Lung (tissue), 12 donors: ENCODE results near the gene ADCY10. TPM values are rescaled to one million over a fixed set of nuclear protein-coding genes. Genes with fewer than 3 reads are reported as not detected.
"Not testable (repeated sequence)": the region's sequence is repeated elsewhere in the genome, so short reads cannot be mapped to it uniquely, and the experiment has no call there.

Experiments
- ATAC-seq: fragments of 200-7000 bp; cut with Tn5 transposase; one replicate; pipeline ENCODE4 v1.9.1; 2020; ENCODE audit warnings: moderate number of reproducible peaks; ENCODE audit not compliant: insufficient read depth, low FRiP score
- DNase-seq, 3 donors: peaks; one replicate each; pipeline ENCODE4 v3.0.0-alpha.2; 2013 to 2017
- H3K27ac ChIP-seq, 2 donors: one replicate each; pipeline ENCODE4 v1.5.1; 2013; ENCODE audit warnings: mild to moderate bottlenecking in 2 of 2, moderate library complexity in 2 of 2, control low read depth in 1 of 2, inconsistent platforms in 1 of 2, low read depth in 1 of 2, low read length in 1 of 2
- H3K27me3 ChIP-seq, 3 donors: one replicate each; pipeline ENCODE4 v1.5.1; 2013; ENCODE audit warnings: low read length in 2 of 3; ENCODE audit not compliant: control insufficient read depth in 3 of 3, insufficient read depth in 3 of 3
- H3K36me3 ChIP-seq, 4 donors: one replicate each; pipeline ENCODE4 v1.5.1; 2013; ENCODE audit warnings: low read length in 4 of 4, mild to moderate bottlenecking in 1 of 4, moderate library complexity in 1 of 4; ENCODE audit not compliant: control insufficient read depth in 4 of 4, insufficient read depth in 4 of 4
- H3K4me1 ChIP-seq, 5 donors: one replicate each; pipeline ENCODE4 v1.5.1; 2013; ENCODE audit warnings: low read length in 5 of 5, mild to moderate bottlenecking in 2 of 5, moderate library complexity in 1 of 5; ENCODE audit not compliant: control insufficient read depth in 5 of 5, insufficient read depth in 5 of 5
- H3K4me3 ChIP-seq: one replicate; pipeline ENCODE4 v1.5.1; 2013; ENCODE audit warnings: mild to moderate bottlenecking, control low read depth, moderate library complexity
- H3K9ac ChIP-seq, 2 donors: one replicate each; pipeline ENCODE4 v1.5.1; 2013; ENCODE audit warnings: low read length in 2 of 2, control low read depth in 1 of 2; ENCODE audit not compliant: insufficient read depth in 1 of 2
- H3K9me3 ChIP-seq, 4 donors: one replicate each; pipeline ENCODE4 v1.5.1; 2013; ENCODE audit warnings: low read length in 3 of 4, mild to moderate bottlenecking in 1 of 4, moderate library complexity in 1 of 4; ENCODE audit not compliant: control insufficient read depth in 4 of 4, insufficient read depth in 3 of 4
- CTCF ChIP-seq: IDR thresholded peaks from 2 replicates; pipeline ENCODE4 v1.5.1; 2012; ENCODE audit warnings: mild to moderate bottlenecking; ENCODE audit errors: control extremely low read depth, extremely low read depth
- WGBS, 2 donors: extraction: QIAGEN DNeasy Blood & Tissue Kit; methylation state at CpG; one replicate each; pipeline ENCODE4 v1.1.7; 2013; 5-methylcytosine and 5-hydroxymethylcytosine counted together
- polyA plus RNA-seq, 2 donors: library from polyadenylated mRNA; stranded (reverse); fragments of 200-250 nt; gene quantifications; one replicate each; pipeline ENCODE4 v1.2.1, GENCODE V29; 2013
- total RNA-seq, 2 donors: library from RNA; depleted of rRNA in 1 of 2; stranded (reverse); fragments of >200 nt in 1 of 2; gene quantifications; one replicate each; pipeline ENCODE4 v1.2.1, GENCODE V29; 2014 to 2021
- donor health status: control.
- donor health status: control.
- donor health status: Bipolar disorder and iron deficiency.
- donor health status: healthy.
- donor health status: DM: yes; HTN: yes; CAD: no.

Gene ADCY10
- total and polyA plus RNA-seq, 4 donors, result 0.06 to 0.10 (median 0.09) TPM; not detected in 1

GRCh38 chr1:167833904-167834303 lies 80.0 kb downstream of the ADCY10 start:
- Histone ChIP-seq H3K27ac (no peak overlapping the region), H3K4me1 (no peaks in the 10 kb centered on the region), H3K4me3 (no peak overlapping the region), H3K27me3 (no peaks in the 10 kb centered on the region), H3K36me3 (no peaks in the 10 kb centered on the region), H3K9ac (no peak overlapping the region), H3K9me3 (no peaks in the 10 kb centered on the region)
- DNase-seq (no peak), ATAC-seq (no peak)
- TF ChIP-seq CTCF, result no peak

DNA sequence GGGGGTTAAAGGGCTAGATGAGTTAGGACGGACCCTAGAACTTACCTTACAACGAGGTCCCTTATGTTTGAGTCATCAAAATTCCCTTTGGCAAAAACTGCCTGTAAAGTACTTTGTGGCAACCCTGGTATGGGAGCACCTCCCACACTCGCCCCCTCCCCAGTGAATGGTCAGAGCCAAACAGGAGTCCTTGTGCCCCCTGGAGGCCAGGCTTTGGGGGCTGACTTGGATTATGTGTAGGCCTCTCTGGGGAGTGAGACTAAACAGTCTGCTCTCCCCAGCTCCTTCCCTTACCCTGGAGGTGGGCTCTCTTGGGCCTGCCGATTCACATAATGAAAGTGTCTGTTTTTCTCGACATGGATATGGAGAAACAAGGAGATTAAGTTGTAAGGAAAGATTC lies 81.2 kb downstream of the ADCY10 start:
- DNase-seq (no peak), ATAC-seq (no peak)
- H3K9ac ChIP-seq, result no peak overlapping the region
- no peak overlapping the region for H3K27ac ChIP-seq
- no peak for TF ChIP-seq CTCF
- H3K4me1 ChIP-seq, result no peaks in the 10 kb centered on the region
- 90 to 96% methylated on average over 5 of the region's 5 CpGs for WGBS, 2 donors
- H3K4me3 ChIP-seq, result no peak overlapping the region
- no peaks in the 10 kb centered on the region for H3K27me3 ChIP-seq
- H3K9me3 ChIP-seq, result no peaks in the 10 kb centered on the region
- H3K36me3 ChIP-seq, result no peaks in the 10 kb centered on the region

GRCh38 chr1:167830668-167831067 lies 83.3 kb downstream of the ADCY10 start:
- not testable (repeated sequence) for H3K9me3 ChIP-seq, DNase-seq, H3K27ac ChIP-seq, H3K27me3 ChIP-seq, H3K9ac ChIP-seq, ATAC-seq, H3K4me1 ChIP-seq, H3K4me3 ChIP-seq, H3K36me3 ChIP-seq
- 83 to 90% methylated on average over 5 of the region's 5 CpGs for WGBS, 2 donors

GRCh38 chr1:167829868-167830267 lies 84.1 kb downstream of the ADCY10 start:
- 37 to 55% methylated on average over 2 of the region's 2 CpGs for WGBS, 2 donors
- Histone ChIP-seq H3K4me1 (no peaks in the 10 kb centered on the region), H3K27ac (no peak overlapping the region), H3K4me3 (no peak overlapping the region), H3K9ac (no peak overlapping the region), H3K27me3 (no peaks in the 10 kb centered on the region), H3K36me3 (no peaks in the 10 kb centered on the region), H3K9me3 (no peaks in the 10 kb centered on the region)
- no peak for ATAC-seq
- no peak for DNase-seq
- no peak for TF ChIP-seq CTCF
